Stimulated activated CD8-positive, alpha-beta memory T cell treated with anti-CD3 and anti-CD28 coated beads, Interleukin-12 subunit alpha, Interleukin-12 subunit beta, amount 100 ng/mL, for 24 hours (primary cell): Measurements from ENCODE around the gene SLC29A3.

Experiments used
- DNase-seq: peaks from one replicate; pipeline ENCODE4 v3.0.0-alpha.2; 2020; ENCODE audit errors: extremely low read depth

SLC29A3 gene

GRCh38 chr10:71300555-71301370, 18.3 kb upstream of the SLC29A3 start:
- no peak for DNase-seq

- no peak for DNase-seq
Observed at GRCh38 chr10:71301371-71301916, 17.6 kb upstream of the SLC29A3 start.

- DNase-seq, result no peak
Observed at GRCh38 chr10:71302451-71302850, 16.6 kb upstream of the SLC29A3 start.

GRCh38 chr10:71302874-71303568, 16.0 kb upstream of the SLC29A3 start:
- no peak for DNase-seq

GRCh38 chr10:71303569-71303907, 15.5 kb upstream of the SLC29A3 start:
- DNase-seq, result no peak

- no peak for DNase-seq
Observed at GRCh38 chr10:71304914-71305313, 14.1 kb upstream of the SLC29A3 start.

- no peak for DNase-seq
Observed at GRCh38 chr10:71306979-71307378, 12.1 kb upstream of the SLC29A3 start.

- DNase-seq, result no peak
Observed at GRCh38 chr10:71307469-71308085, 11.5 kb upstream of the SLC29A3 start.

- no peak for DNase-seq
Observed at GRCh38 chr10:71308244-71308643, 10.8 kb upstream of the SLC29A3 start.

GRCh38 chr10:71308985-71309384, 10.1 kb upstream of the SLC29A3 start:
- no peak for DNase-seq

- DNase-seq, result no peak
Observed at GRCh38 chr10:71309919-71310318, 9.1 kb upstream of the SLC29A3 start.

GRCh38 chr10:71312220-71312619, 6.8 kb upstream of the SLC29A3 start:
- no peak for DNase-seq

- DNase-seq, result no peak
Observed at GRCh38 chr10:71312811-71313789, 6.0 kb upstream of the SLC29A3 start.

- peak; percentile 5 for DNase-seq
Observed at GRCh38 chr10:71314028-71314693, 4.9 kb upstream of the SLC29A3 start.

- DNase-seq, result no peak
Observed at GRCh38 chr10:71314694-71315225, 4.3 kb upstream of the SLC29A3 start.

GRCh38 chr10:71316056-71316785, 2.8 kb upstream of the SLC29A3 start:
- no peak for DNase-seq

- no peak for DNase-seq
Observed at GRCh38 chr10:71316786-71317160, 2.3 kb upstream of the SLC29A3 start.

GRCh38 chr10:71317739-71318138, 1.3 kb upstream of the SLC29A3 start:
- no peak for DNase-seq

- DNase-seq, result no peak
Observed at GRCh38 chr10:71319800-71320392, 837 bp downstream of the SLC29A3 start.

GRCh38 chr10:71320592-71320991, 1.5 kb downstream of the SLC29A3 start:
- DNase-seq, result no peak
